Prostate gland (tissue), 2 donors: ENCODE measurements around the gene ACTL8.

Source experiments
- POLR2A ChIP-seq: fragments of 450-650 bp; IDR thresholded peaks from one replicate; pipeline ENCODE4 v1.6.1; 2016; ENCODE audit warnings: antibody characterized with exemption, mild to moderate bottlenecking
- POLR2AphosphoS5 ChIP-seq: sonication (generic); formaldehyde crosslinking; IDR thresholded peaks from one replicate; pipeline ENCODE4 v1.6.1; 2017; ENCODE audit warnings: antibody characterized with exemption
- TF ChIP-seq, protein P1 (sequence below), 4 experiments: fragments of 200-600 bp in 2 of 4; fragments of 450-650 bp in 2 of 4; sonication (generic) in 2 of 4; IDR thresholded peaks; 1 replicate in 3 of 4; 2 replicates in 1 of 4; pipeline ENCODE4 v1.5.1; 2016 to 2019; ENCODE audit warnings: antibody characterized with exemption in 4 of 4, mild to moderate bottlenecking in 2 of 4, moderate library complexity in 2 of 4

DNA sequence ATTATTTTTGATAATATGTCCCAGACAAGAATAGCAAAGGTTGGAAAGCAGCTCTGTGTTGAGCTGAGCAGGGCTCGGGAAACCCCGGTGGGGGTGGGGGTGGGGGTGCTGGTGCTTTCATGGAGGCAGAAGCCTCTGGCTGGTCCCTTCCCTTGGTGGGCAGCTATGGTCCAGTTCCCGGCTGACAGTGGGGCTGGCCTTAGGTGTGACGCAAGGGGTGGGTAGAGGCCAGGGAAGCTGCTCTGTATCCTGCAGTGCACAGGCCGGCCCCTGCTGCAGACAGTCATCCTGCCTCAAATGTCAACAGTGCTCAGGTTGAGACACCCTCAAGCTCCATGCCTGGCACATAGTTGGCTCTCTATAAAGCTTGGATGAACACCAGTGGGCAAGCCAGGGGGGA, 8.9 kb downstream of the ACTL8 start:
- no peak for TF ChIP-seq POLR2AphosphoS5
- TF ChIP-seq, protein P1, sequence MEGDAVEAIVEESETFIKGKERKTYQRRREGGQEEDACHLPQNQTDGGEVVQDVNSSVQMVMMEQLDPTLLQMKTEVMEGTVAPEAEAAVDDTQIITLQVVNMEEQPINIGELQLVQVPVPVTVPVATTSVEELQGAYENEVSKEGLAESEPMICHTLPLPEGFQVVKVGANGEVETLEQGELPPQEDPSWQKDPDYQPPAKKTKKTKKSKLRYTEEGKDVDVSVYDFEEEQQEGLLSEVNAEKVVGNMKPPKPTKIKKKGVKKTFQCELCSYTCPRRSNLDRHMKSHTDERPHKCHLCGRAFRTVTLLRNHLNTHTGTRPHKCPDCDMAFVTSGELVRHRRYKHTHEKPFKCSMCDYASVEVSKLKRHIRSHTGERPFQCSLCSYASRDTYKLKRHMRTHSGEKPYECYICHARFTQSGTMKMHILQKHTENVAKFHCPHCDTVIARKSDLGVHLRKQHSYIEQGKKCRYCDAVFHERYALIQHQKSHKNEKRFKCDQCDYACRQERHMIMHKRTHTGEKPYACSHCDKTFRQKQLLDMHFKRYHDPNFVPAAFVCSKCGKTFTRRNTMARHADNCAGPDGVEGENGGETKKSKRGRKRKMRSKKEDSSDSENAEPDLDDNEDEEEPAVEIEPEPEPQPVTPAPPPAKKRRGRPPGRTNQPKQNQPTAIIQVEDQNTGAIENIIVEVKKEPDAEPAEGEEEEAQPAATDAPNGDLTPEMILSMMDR (IDR thresholded peaks at IDR 0.05): no peak
- TF ChIP-seq POLR2A: no peak
